HuH-7 (cell line): ENCODE results near the gene RNF181.
A peak's percentile ranks its signal among the peaks of the same experiment; 100 is the strongest.
"Not testable (repeated sequence)": the region's sequence is repeated elsewhere in the genome, so short reads cannot be mapped to it uniquely, and the experiment has no call there.

Experiments
- DNase-seq: peaks from one replicate; pipeline ENCODE4 v3.0.0; 2011; ENCODE audit warnings: low spot score

RNF181 gene, protein sequence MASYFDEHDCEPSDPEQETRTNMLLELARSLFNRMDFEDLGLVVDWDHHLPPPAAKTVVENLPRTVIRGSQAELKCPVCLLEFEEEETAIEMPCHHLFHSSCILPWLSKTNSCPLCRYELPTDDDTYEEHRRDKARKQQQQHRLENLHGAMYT

DNA sequence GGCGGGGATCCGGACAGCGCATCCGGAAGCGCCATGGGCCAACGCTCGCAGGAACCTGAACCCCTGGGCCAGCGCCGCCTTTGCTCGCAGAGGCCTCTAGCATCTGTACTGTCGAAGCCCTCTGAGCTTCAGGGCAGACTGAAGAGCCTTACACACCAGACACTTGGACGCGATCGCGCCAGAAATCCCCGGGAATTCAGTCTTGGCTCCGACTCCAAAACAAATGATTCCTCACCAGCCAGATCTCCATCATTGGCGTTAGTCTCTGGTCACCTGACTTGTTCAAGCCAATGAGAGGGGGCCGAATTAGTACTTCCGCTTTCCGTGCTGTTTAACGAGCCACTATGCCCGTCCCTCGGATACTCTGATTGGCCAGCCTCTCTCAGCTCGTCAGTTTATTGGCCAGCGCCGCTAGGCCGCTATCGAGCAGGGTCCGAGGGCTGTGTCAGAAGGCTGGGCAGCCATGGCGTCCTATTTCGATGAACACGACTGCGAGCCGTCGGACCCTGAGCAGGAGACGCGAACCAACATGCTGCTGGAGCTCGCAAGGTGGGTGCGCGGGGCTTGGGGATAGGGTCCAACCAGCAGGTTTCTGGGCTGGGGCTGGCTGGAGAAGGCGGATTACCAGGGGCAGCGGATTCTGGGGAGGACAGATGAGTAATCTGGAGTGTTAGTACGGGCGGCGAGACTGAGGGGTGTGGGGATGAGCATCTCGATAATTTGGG, at the start of gene RNF181:
RNF181 (plus strand) TSS at position 445 of the 725 bp plus-strand sequence; CDS start at position 464, 19 bp downstream.
- peak; percentile 98 for DNase-seq

DNA sequence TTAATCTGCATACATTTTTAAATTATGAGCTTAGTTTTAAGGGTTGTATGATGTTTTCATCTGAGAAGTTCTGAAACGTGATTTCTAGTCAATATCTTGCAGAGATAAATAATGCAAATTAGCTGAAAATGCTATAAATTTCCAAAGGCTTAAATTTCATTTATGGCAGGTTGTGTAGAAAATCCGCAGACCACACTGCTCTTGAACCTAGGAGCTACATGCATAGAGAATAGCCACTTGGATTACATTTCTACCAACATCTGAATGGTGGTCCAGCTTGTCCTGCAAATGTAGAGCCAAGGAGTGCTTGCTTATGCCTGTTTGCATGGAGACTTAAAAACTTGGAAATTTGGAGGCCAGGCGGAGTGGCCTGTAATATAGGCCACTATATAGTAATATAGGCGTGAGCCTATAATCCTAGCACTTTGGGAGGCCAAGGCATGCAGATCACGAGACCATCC, 49.7 kb upstream of the RNF181 start:
- DNase-seq: no peak

DNA sequence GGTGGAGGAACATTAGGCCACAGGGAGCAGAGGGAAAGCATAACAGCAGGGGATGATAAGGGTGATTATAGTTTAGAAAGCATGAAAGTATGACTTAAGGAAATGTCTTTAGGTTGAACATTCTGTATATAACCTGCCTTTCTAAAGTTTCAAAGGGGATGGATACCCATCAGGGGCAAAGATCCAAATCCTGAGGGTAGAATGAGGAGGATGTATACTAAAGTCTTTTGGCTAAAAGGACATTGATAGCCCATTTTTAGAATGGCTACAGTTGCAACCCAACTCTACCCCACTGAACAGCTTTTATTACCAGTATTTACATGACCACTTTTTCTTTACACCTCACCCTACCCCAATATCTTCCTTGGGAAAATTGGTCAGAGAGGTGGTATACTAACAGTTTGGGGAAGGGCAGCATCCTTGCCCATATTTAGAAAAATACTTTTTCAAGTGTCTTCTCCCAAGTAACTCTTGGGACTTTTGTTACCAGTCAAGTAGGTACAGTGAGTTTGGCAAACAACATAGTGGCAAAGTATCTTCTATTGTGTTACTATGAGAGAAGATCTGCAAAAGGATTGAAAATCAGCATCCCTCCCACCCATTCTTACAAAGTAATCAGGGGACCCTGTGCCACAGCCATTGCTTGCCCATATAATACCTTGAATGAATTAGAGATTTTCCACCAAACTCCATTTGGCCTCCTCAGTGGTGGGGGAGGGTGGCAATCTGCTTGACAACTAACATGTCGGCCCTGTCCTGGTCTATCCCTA, 48.3 kb upstream of the RNF181 start:
- no peak for DNase-seq

DNA sequence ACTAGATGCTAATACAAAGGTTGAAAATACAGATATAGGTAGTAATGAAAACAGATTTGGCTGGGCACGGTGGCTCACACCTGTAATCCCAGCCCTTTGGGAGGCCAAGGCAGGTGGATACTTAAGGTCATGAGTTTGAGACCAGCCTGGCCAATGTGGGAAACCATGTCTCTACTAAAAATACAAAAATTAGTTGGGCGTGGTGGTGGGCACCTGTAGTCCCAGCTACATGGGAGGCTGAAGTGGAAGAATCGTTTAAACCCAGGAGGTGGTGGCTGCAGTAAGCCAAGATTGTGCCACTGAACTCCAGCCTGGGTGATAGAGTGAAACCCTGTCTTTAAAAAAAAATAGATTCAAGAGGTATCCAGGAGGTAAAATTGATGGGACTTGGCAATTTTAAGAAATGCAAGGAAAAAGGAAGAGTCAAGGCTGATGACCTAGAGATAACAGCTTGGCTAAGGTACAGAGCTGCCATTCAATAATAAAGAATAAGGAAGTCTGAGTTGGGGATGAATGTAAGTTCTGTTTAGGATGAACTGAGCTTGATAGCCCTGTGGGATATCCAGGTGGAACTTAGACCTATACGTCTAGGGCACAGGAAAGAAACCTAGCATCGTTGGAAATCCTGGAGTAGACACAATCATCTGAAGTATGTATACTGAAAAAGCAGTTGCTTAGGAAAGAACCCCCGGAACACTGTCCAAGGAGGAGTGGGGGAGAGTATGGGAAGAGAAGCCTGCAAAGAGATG, 47.5 kb upstream of the RNF181 start:
- no peak for DNase-seq

DNA sequence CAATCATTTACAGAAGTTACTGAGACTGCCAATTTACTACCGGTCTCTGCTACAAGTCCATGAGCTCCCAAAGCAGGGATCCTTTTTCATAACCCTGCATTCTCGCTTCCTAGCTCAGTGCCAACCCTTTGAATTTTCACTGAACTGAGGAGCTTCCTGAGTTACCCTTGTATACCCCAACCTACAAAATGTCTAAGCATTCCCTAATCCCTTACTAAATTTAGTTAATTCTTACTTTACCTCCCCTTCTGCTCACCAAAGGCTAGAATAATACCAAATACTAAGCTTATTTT, 47.0 kb upstream of the RNF181 start:
- DNase-seq: no peak

DNA sequence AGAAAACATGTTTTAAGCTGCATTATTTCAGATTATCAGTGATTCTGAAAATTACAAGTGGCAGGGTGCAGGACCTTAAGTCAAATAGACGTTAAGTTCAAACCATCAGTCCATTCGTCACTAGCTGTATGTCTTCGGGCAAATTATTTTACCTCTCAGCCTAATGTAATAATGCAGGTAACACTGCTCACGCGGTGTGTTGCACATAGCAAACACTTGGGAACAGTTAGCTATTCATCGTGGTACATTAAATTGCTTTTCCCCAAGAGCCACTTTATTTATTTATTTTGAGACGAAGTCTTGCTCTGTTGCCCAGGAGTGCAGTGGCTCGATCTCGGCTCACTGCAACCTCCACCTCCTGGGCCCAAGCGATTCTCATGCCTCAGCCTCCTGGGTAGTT, 46.5 kb upstream of the RNF181 start:
- DNase-seq: no peak

DNA sequence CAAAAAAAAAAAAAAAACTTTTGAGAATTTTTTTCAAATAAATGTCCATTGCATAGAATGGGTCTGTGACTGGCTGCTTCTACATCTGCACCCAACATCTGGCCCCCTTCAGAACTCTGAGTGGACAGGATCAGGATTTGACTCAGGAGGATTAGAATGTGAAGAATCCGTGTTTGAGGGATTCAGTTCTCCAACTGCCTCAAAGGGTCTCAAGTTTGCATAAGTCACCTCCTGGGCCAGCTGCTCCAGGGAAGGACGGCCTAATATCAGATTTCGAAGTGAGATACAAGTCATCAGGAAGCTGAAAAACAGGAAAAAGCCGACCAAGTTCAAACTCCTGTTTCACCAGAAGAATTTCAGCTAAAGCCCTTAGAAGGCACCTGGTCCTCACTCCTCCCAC, 45.7 kb upstream of the RNF181 start:
- no peak for DNase-seq

DNA sequence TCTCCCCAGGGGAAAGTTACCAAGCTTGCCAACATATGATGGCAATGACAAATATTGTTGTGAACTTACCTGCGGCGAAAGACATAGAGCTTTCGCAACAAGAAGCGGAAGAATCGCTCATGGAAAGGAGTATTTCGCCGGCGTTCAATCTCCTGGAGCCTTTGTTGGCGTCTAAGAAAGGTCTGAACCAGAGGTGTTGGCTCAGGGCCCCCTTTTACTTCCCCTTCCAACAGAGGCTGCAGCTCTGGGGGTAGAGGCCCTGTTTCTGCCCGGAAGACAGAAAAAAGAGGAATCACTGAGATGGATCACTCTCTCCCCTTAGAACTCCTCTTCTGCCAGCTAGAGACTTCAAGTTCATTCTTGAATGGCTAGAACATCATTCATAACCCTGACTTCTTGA, 45.1 kb upstream of the RNF181 start:
- DNase-seq: no peak

DNA sequence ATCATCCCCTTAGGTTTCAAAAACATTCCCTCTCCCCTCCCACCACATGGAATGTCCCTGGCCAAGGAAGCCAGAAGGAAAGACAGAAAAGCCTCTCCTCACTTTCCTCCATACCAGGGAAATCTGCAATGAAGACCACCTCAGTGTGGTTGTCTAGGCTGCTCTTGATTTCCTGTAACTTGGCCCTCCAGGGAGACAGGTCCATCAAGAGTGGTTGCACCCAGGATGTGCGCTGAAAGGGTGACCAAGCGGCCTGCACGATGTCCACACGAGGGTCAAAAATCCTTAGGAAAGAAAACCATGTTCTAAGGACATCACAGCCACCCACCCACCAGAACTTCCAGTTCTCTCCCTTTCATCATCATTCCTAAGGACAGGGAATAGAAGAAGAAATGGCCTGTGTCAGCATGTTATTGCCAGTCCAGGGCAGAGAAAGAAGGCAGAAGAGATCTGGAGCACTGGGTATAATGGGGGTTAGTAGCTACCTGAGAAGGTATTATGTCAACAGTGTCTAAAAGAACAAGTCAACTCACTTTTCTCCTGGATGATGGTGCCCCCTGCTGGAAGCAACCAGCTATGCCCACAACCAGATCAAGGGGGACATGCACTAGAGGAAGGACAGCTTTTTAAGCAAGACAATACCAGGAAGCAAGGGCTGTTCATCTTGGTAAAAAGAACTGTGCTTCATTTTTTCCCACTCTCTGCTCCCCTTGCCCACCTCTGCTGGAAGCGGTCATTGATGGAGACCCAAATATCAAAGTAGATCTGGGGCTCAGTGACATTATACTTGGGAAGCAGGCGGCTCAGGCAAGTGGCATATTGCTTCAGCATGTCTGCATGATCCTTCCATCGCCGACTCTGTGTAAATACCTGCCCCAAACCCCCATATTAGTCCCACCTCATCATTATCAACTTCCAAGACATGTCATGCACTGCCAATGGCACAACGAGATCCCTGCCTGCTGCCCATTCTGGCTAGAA, 43.6 kb upstream of the RNF181 start:
- DNase-seq: peak; percentile 72

DNA sequence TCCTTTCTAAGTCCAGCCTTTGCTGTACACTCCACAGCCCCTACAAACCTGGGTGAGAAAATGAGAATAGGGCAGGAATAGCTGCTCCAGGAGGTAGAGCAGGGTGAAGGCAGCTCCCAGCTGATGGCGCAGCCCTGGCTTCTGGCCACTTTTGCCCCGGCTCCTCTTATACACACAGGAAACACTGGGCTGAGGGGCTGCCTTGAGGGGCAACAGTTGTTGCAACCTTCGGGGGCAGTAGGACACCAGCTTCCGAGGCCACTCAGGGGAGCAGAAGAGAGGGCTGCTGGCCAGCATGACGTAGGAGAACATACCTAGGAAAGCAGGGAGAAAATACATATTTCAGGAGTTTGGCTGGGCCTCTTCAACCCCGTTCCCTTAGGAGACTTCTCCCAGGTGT, 42.4 kb upstream of the RNF181 start:
- no peak for DNase-seq

DNA sequence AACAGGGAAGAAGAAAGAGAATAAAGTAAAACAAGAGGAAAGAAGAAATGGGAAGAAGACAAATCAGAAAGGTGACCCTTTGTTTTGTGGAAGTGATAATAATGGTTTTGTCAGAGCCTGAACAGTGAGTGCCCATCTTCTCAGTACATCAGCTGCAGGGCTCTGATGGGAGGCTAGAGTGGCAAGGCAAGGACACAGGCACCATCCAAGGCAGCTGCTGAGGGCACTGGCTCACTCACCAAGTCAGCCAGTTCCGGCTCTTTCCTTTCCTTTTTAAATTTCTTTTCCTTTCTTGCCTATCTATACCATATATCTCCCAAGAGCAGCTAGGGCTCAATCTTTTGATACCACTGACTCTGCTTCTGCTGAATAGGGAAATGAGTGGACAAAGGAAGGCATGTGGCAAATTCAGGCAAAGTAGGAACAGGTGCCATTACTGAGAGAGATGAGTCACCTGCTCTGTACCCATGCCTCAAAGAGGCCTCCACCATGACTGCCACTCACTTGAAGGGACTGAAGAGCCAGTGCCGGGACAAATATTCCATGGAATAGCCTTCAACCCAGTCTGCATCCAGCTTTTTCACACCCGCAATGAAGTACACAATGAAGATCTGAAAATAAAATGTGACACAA, 40.4 kb upstream of the RNF181 start:
- no peak for DNase-seq

DNA sequence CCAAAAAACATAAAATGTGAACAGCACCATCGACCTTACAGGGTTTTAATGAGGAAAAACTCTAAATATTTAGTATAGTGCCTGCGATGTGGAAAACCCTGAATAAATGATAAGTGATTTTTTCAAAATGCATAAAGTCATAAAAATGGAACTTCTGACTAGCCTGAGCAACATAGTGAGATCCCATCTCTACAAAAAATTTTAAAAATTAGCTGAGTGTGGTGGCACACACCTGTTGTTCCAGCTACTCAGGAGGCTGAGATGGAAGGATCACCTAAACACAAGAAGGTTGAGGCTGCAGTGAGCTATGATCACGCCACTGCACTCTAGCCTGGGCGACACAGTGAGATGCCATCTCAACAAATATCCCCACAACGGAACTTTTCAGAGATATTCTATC, 38.4 kb upstream of the RNF181 start:
- no peak for DNase-seq

DNA sequence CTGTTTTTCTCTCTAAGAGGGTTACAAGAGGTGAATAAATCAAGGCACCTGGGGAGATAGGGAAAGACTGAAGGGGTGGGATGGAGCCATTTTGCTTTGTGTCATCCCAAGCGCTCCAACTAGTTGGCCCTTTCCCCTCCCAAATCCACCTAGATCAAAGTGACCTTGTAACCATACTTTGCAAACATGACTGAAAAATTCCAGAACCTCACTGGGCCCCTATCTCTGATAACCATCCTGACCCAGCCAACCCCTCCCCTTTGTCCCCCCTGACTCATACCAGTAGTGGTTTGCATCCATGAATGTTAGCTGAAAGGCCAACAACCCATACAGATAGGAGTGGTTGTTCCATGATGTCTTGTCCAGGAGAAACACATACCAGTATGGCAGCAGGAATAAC, 37.4 kb upstream of the RNF181 start:
- DNase-seq: no peak

DNA sequence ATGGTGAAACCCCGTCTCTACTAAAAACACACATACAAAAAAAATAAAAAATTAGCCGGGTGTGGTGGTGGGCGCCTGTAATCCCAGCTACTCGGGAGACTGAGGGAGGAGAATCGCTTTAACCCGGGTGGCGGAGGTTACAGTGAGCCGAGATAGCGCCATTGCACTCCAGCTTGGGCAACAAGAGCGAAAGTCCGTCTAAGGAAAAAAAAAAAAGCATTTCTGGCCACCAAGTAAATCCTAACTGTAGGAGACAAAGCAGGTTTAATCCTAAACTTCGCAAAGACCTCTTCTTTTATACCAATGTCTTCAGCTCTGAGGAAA, 35.2 kb upstream of the RNF181 start:
- DNase-seq: not testable (repeated sequence)

DNA sequence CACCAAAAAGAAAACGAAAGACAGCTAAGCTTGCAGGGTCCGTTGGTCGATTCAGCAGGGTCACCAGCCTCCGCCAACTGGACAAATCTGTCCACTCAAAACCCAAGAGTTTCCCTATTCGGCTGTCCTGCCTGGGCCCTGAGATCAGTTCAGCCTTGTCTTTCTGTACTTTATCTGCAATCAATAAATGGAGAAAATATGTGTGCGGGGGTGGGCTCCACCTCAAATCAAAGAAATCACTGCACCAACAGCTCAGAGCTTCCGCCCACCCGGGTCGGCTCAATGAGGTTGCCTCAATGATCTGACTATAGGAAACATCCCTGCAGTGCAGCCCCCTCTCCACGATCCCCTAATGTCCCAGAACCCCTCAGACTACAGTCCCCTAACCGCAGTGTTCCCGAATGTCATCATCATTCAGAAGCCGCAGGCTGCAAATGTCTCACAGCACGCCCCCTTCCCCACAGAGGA, 34.7 kb upstream of the RNF181 start:
- DNase-seq: no peak

DNA sequence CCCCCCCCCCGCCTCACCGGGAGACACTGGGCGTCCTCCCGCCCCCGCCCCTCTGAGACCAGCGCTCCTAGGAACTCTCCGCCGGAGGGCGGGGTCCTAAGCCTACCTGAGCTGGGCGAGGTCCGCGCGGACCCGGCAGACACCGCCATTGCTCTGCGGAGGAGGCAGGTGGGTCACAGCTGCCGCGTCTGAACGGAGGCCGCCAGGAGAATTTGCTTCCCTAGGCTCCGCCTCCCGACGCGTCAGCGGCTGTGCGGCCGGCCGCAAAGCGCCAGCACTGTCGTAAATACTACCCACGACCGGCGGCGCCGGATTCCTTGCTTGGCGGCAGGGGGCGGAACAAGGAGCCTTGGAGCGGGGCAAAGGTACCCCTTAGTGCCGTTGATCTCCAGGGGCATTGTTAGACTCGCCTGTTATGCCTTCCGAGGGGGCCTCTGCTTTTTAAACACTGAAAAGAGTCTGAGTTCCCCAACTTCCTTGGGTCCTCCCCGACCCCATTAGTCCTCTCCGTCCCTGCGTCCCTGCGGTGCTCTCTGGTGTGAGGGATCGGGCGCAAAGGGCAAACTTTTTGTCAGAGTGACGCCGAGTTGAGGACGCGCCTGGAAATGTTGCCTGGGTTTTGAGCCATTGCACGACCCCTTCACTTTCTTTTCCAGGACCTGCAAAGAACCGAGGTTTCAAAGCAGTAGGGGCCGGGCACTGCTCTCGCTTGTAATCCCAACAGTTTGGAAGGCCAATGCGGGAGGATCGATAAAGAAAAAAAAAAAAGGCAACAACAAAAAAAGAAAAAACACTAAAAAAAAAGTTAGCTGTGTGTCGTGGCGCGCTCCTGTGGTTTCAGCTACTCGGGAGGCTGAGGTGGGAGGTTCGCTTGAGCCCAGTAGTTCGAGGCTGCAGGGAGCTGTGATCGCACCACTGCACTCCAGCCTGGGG, 34.0 kb upstream of the RNF181 start, which contains the start of gene GGCX:
GGCX (minus strand) TSS at position 214 of the 933 bp plus-strand sequence; CDS start at position 149, 65 bp downstream.
- DNase-seq: peak; percentile 85

DNA sequence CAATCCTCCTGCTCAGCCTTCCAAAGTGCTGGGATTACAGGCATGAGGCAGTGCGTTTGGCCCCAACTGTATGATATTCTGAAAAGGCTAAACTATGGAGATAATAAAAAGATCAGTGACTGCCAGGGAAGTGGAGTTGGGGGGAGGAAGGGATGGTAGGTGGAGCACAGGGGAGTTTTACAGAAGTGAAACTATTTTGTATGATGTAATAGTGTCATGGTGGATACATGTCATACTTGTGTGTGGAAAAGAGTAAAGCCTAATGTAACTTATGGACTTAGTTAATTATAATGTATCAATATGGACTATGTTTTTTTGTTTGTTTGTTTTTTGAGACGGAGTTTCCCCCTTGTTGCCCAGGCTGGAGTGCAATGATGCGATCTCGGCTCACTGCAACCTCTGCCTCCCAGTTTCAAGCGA, 31.4 kb upstream of the RNF181 start:
- DNase-seq: no peak

DNA sequence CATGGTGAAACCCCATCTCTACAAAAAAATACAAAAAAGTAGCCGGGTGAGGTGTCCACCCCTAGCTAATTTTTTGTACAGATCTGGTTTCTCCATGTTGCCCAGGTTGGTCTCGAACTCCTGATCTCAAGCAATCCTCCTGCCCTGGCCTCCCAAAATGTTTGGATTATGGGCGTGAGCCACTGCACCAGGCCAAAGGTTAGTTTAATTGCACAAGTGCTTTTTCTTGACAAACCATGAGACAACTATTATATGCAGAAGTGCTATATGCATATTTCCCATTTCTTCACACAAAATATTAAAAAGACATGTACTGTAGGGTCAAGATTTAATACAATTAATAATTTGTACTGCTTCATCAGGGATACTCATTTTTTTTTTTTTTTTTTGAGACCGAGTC, 29.3 kb upstream of the RNF181 start:
- no peak for DNase-seq

DNA sequence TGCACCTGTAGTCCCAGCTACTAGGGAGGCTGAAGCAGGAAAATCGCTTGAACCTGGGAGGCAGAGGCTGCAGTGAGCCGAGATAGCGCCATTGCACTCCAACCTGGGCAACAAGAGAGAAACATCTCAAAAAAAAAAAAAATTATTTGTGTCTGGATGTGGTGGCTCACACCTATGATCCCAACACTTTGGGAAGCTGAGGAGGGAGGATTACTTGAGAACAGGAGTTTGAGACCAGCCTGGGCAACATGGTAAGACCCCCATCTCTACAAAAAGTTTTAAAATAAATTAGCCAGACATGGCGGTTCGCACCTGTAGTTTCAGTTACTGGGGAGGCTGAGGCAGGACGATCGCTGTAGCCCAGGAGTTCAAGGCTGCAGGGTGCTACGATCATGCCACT, 19.8 kb upstream of the RNF181 start:
- DNase-seq: no peak

DNA sequence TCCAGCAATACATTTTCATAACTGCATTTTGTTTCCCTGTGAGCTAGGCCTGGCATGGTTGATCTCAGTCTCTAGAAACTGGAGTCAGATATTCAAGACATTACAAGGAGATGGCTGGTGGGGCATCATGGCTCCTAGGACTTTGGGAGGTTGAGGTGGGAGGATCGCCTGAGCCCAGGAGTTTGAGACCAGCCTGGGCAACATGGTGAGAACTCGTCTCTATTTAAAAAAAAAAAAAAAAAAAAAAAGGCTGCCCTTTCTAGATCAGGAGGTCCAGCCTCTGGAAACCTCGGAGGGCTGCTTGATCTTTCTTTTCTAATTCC, 18.5 kb upstream of the RNF181 start:
- DNase-seq: no peak
